GM08714 (cell line): ENCODE results near the gene TNFRSF9.

Source experiments
- H3K4me3 ChIP-seq: fragments of 200-500 bp; sonication (Bioruptor generic); 2 replicates; pipeline ENCODE4 v1.5.1; 2014; ENCODE audit warnings: mild to moderate bottlenecking, low read length, inconsistent platforms
- ZNF274 ChIP-seq: IDR thresholded peaks from 2 replicates; pipeline ENCODE4 v1.6.1; 2012; ENCODE audit warnings: mild to moderate bottlenecking, low read depth, low read length

Gene TNFRSF9

DNA sequence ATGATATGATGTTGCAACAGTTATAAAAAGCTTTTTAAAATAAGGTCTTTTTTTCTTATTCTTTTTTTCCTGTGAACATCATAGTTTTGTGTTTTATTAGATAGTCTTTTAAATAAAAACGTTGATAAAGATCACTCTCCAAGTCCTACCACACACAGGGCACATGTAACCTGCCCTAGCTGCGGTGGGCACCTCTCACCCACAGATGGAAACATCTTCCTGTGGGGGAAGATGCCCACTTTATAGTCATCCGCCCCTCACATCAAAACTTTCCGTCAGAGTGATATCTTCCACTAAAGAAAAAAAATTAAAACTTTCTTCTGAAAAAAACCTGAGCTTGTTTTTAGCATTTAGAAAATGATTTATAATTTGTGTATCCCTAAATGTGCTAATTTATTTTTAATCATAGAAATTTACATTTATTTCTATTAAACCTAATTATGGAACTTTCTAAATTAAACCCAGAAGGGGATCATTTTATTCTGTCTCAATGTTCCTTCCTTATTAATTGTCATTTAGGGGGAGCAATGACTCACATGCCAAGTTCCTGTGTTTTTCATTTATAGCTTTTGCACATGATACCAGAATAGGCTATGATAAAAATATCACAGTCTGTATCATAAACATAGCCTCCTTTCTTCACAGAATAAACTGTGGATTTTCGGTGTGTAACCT is 24.7 kb downstream of the TNFRSF9 start:
- TF ChIP-seq ZNF274: no peak
- no peak overlapping the region for H3K4me3 ChIP-seq

GRCh38 chr1:7912743-7913557 is 27.7 kb downstream of the TNFRSF9 start:
- TF ChIP-seq ZNF274: no peak

GRCh38 chr1:7912145-7912544 is 28.5 kb downstream of the TNFRSF9 start:
- no peak for TF ChIP-seq ZNF274
- H3K4me3 ChIP-seq: no peak overlapping the region

More at GRCh38 chr1:7912743-7913557, 27.7 kb downstream of the TNFRSF9 start:
- H3K4me3 ChIP-seq: no peak overlapping the region

- no peak for TF ChIP-seq ZNF274
- H3K4me3 ChIP-seq: no peak overlapping the region
Observed at GRCh38 chr1:7905262-7905661, 35.4 kb downstream of the TNFRSF9 start.

GRCh38 chr1:7902478-7903085 is 38.1 kb downstream of the TNFRSF9 start:
- no peak for TF ChIP-seq ZNF274
- no peak overlapping the region for H3K4me3 ChIP-seq

- no peak for TF ChIP-seq ZNF274
- no peak overlapping the region for H3K4me3 ChIP-seq
Observed at GRCh38 chr1:7899741-7900140, 40.9 kb downstream of the TNFRSF9 start.

DNA sequence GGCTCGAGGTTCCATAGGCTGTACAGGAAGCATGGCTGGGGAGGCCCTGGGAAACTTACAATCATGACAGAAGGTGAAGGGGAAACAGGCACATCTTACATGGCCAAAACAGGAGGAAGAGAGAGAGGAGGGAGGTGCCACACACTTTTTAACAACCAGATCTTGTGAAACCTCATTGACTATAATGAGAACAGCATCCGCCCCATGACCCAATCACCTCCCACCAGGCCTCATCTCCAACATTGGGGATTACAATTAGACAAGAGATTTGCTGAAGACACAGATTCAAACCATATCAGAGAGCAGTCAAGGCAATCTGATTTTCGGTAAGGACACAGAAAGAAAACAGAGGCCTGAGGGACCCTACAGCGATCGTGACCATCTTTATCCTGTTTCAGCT is 41.7 kb downstream of the TNFRSF9 start:
- TF ChIP-seq ZNF274: no peak
- no peak overlapping the region for H3K4me3 ChIP-seq

- TF ChIP-seq ZNF274: no peak
- H3K4me3 ChIP-seq: no peak overlapping the region
Observed at GRCh38 chr1:7896994-7897393, 43.6 kb downstream of the TNFRSF9 start.

GRCh38 chr1:7893529-7894180 is 47.0 kb downstream of the TNFRSF9 start:
- no peak for TF ChIP-seq ZNF274
- H3K4me3 ChIP-seq: no peak overlapping the region

- H3K4me3 ChIP-seq: no peak overlapping the region
- TF ChIP-seq ZNF274: no peak
Observed at GRCh38 chr1:7891804-7892203, 48.8 kb downstream of the TNFRSF9 start.

GRCh38 chr1:7890853-7891252 is 49.8 kb downstream of the TNFRSF9 start:
- no peak overlapping the region for H3K4me3 ChIP-seq

DNA sequence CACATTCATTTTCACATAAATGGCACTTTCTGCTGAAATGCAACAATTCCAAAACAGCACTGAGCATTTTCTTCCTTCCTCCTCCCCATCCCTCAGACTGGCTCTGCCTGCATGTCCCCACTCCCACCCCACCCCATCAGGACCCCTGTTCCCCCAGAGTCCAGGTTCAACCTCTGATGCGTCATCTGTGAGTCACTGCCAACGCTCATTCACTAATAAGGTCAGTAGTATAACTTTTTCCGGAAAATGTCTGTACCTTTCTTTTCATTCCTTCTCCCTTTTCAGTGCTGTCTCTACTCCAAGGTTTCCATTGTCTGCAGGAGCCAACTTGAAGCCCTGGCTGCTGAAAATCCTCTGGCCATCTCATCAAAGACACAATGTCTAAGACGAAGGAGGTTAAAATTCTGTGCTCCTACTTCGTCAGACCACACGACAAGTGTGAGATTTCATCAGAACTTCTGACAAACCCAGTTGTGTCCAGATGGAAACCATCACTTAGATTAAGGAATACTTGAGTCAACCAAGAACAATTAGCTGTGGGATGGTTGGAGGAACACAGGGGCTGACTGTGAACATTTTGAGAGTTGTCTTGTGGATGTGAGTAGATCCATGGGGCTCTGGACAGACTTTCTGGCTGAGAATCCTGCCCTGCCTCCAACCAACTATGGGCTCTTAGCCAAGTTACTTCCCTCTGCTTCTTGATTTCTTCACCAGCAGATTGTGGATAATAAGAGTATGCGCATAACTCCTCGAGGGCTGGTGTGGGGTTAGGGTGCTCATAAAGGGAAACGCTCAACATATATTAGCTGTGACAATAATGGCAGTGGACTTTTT is 52.2 kb downstream of the TNFRSF9 start:
- TF ChIP-seq ZNF274: no peak
- H3K4me3 ChIP-seq: no peak overlapping the region

More at GRCh38 chr1:7890853-7891252, 49.8 kb downstream of the TNFRSF9 start:
- TF ChIP-seq ZNF274: no peak

DNA sequence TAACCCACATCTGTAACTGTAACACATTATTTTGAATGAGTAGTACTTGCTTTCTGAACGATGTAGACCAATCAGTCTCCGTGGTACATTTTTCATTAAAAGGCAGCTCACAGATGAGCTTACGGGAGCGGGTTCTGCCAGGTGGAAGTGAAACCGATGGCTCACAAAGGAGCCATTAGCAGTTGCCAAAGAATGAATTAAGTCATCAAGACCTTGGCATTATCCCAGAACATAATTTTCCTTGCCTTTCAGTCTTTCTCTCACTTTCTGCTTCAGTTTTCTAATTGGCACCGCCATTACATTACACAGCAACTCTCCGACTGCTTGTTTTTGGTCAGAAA is 54.3 kb downstream of the TNFRSF9 start:
- H3K4me3 ChIP-seq: no peak overlapping the region
- no peak for TF ChIP-seq ZNF274
